ENCODE results near the gene CFAP69.
"Not testable (repeated sequence)": the region's sequence is repeated elsewhere in the genome, so short reads cannot be mapped to it uniquely, and the experiment has no call there.

Gene CFAP69

DNA sequence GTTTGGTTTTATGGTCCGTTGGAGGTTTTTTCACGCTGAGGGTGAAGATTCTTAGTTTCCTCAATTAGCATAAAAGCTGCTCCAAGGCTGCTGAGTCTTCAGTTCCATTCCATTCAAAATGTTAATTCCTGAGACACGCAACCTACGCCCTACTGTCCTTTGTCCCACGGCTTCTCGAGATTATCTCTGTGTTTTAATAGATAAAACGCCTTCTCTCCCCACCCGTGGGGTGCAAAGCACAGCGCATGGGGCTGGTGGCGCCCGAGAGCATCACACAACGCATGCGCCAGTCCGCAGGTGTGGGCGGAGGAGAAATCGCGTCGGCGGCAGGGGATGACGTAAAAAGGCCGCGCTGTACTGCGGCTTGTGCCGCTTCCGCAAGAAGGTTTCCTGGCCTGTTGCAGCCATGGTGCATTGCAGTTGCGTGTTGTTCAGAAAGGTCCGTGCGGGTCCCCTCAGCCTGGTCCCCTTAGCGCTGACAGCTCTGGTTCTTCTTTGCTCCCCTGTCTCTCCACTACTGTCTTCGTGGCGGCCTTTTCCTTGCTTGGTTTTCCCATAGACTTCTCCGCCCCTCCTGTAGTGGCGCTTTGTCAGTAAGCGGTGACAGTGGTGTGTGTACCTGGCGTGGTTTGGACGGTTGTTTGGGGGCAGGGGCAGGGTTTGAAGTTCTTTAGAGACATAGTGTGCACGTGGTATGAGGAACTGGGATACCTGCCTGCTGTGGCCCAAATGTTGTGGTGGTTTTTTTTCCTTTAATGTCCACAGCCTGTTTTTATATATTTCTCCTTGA lies 101.6 kb downstream of the CFAP69 start, which contains the start of gene GTPBP10:
Gene GTPBP10 (plus strand): TSS at position 381 of the 790 bp plus-strand sequence. CDS start 26 bp downstream, at position 407.
- Histone ChIP-seq H3K27me3 (replicated peaks; ENCODE audit: control insufficient read depth, insufficient read depth, low read length) (no peaks in the 10 kb centered on the region), H3K36me3 (ENCODE audit: control insufficient read depth, insufficient read depth, low read length, severe bottlenecking) (no peaks in the 10 kb centered on the region), H3K9me3 (ENCODE audit: control insufficient read depth, low read length) (no peaks in the 10 kb centered on the region), H3K9ac (ENCODE audit: low read length) (peak within 1 kb of the TSS; percentile 98), H3K4me1 (ENCODE audit: control insufficient read depth, insufficient read depth, low read length) (peaks cover 18% of the 10 kb centered on the region), H3K4me3 (ENCODE audit: low read length) (peak within 1 kb of the TSS; percentile 98)
- peak; percentile 98 for DNase-seq (ENCODE audit: low read depth)

DNA sequence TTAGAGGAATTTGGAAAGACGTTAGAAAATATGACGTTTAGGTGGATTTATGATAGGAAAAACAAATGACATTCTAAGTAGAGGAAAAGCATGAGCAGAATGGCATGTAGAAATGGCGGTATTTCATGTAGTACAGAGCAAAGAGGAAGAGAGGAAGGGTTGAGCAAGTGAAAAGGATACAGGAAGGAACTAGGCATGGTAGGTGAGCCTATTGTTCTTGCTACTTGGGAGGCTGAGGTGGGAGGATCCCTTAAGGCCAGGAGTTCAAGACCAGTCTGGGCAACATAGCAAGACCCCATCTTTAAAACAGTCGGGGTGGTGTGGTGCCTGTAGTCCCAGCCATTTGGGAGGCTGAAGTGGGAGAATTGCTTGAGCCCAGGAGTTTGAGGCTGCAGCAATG lies 102.8 kb downstream of the CFAP69 start:
- peaks cover 18% of the 10 kb centered on the region for H3K4me1 ChIP-seq (ENCODE audit: control insufficient read depth, insufficient read depth, low read length)
- H3K9me3 ChIP-seq (ENCODE audit: control insufficient read depth, low read length), result no peaks in the 10 kb centered on the region
- no peak for DNase-seq (ENCODE audit: low read depth)
- H3K27me3 ChIP-seq (replicated peaks; ENCODE audit: control insufficient read depth, insufficient read depth, low read length), result no peaks in the 10 kb centered on the region
- no peaks in the 10 kb centered on the region for H3K36me3 ChIP-seq (ENCODE audit: control insufficient read depth, insufficient read depth, low read length, severe bottlenecking)
- H3K9ac ChIP-seq (ENCODE audit: low read length), result peak overlapping the region; percentile 98
- H3K4me3 ChIP-seq (ENCODE audit: low read length), result peak overlapping the region; percentile 98

GRCh38 chr7:90349305-90349704 lies 104.3 kb downstream of the CFAP69 start:
- Histone ChIP-seq H3K36me3 (ENCODE audit: control insufficient read depth, insufficient read depth, low read length, severe bottlenecking) (peaks cover 9% of the 10 kb centered on the region), H3K4me3 (ENCODE audit: low read length) (no peak overlapping the region), H3K27me3 (replicated peaks; ENCODE audit: control insufficient read depth, insufficient read depth, low read length) (no peaks in the 10 kb centered on the region)

DNA sequence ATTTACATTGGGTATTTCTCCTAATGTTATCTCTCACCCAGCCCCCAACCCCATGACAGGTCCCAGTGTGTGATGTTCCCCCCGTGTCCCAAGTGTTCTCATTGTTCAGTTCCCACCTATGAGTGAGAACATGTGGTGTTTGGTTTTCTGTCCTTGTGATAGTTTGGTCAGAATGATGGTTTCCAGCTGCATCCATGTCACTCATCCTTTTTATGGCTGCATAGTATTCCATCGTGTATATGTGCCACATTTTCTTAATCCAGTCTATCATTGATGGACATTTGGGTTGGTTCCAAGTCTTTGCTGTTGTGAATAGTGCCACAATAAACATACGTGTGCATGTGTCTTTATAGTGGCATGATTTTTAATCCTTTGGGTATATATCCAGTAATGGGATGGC lies 105.1 kb downstream of the CFAP69 start:
- not testable (repeated sequence) for DNase-seq (ENCODE audit: low read depth)

More at GRCh38 chr7:90349305-90349704, 104.3 kb downstream of the CFAP69 start:
- H3K4me1 ChIP-seq (ENCODE audit: control insufficient read depth, insufficient read depth, low read length), result peaks cover 18% of the 10 kb centered on the region
- no peaks in the 10 kb centered on the region for H3K9me3 ChIP-seq (ENCODE audit: control insufficient read depth, low read length)
- no peak overlapping the region for H3K9ac ChIP-seq (ENCODE audit: low read length)
- DNase-seq (ENCODE audit: low read depth), result no peak

DNA sequence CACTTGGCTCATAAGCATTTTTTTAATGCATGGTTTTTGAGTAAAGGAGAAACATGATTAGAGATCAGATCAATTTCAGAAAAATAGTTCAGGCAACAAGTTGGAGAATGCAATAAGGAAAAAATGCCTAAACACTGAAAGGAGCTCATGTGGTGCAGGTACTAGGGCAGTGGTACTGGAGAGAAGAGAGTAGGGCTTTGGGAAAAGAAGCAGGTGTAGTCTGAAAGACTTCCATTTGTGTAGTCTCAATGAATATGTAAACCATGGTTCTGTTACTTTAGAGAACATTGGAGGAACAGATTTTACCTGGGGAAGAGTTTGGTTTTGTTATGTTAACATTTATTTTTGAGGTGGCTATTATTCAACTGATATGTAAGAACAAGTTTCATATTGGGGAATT lies 107.0 kb downstream of the CFAP69 start:
- Histone ChIP-seq H3K4me3 (ENCODE audit: low read length) (no peak overlapping the region), H3K36me3 (ENCODE audit: control insufficient read depth, insufficient read depth, low read length, severe bottlenecking) (peaks cover 35% of the 10 kb centered on the region), H3K4me1 (ENCODE audit: control insufficient read depth, insufficient read depth, low read length) (peaks cover 10% of the 10 kb centered on the region), H3K27me3 (replicated peaks; ENCODE audit: control insufficient read depth, insufficient read depth, low read length) (no peaks in the 10 kb centered on the region), H3K9me3 (ENCODE audit: control insufficient read depth, low read length) (peaks cover 6% of the 10 kb centered on the region), H3K9ac (ENCODE audit: low read length) (no peak overlapping the region)
- DNase-seq (ENCODE audit: low read depth), result no peak

More for the DNA sequence above, 105.1 kb downstream of the CFAP69 start:
- H3K4me3 ChIP-seq (ENCODE audit: low read length); H3K27me3 ChIP-seq (replicated peaks; ENCODE audit: control insufficient read depth, insufficient read depth, low read length); H3K9me3 ChIP-seq (ENCODE audit: control insufficient read depth, low read length); H3K9ac ChIP-seq (ENCODE audit: low read length): not testable (repeated sequence)
- Histone ChIP-seq H3K4me1 (ENCODE audit: control insufficient read depth, insufficient read depth, low read length) (peaks cover 18% of the 10 kb centered on the region), H3K36me3 (ENCODE audit: control insufficient read depth, insufficient read depth, low read length, severe bottlenecking) (peaks cover 16% of the 10 kb centered on the region)
